GM12864 (cell line): ENCODE measurements around the gene NSUN7.

Experiments used
- DNase-seq: peaks from one replicate; pipeline ENCODE4 v3.0.0-alpha.2; 2011; ENCODE audit warnings: low read depth
- H3K4me3 ChIP-seq: 2 replicates; pipeline ENCODE4 v1.5.1; 2011; ENCODE audit warnings: mild to moderate bottlenecking, low read depth, low read length, control low read depth
- CTCF ChIP-seq: IDR thresholded peaks from 2 replicates; pipeline ENCODE4 v1.5.1; 2011; ENCODE audit warnings: low read depth, mild to moderate bottlenecking, moderate library complexity, low read length, control low read depth, inconsistent platforms; ENCODE audit errors: missing control alignments

NSUN7 gene

GRCh38 chr4:40827758-40828157, 78.0 kb downstream of the NSUN7 start:
- DNase-seq: no peak
- H3K4me3 ChIP-seq: no peak overlapping the region
- no peak for TF ChIP-seq CTCF

GRCh38 chr4:40828661-40829060, 78.9 kb downstream of the NSUN7 start:
- no peak for TF ChIP-seq CTCF
- no peak for DNase-seq
- no peak overlapping the region for H3K4me3 ChIP-seq

- no peak for TF ChIP-seq CTCF
- no peak for DNase-seq
- no peak overlapping the region for H3K4me3 ChIP-seq
These were observed 79.8 kb downstream of the NSUN7 start for GRCh38 chr4:40829586-40829985.

- no peak for DNase-seq
- no peak overlapping the region for H3K4me3 ChIP-seq
- TF ChIP-seq CTCF: no peak
These were observed 81.6 kb downstream of the NSUN7 start for GRCh38 chr4:40831146-40831907.

- no peak for TF ChIP-seq CTCF
- DNase-seq: no peak
- H3K4me3 ChIP-seq: no peak overlapping the region
These were observed 82.4 kb downstream of the NSUN7 start for GRCh38 chr4:40832175-40832574.

GRCh38 chr4:40833212-40833611, 83.5 kb downstream of the NSUN7 start:
- no peak for TF ChIP-seq CTCF
- no peak for DNase-seq
- H3K4me3 ChIP-seq: no peak overlapping the region
